A549 (cell line): ENCODE results near the gene DEF6.

Experiments used
- BHLHE40 ChIP-seq: IDR thresholded peaks from 2 replicates; pipeline ENCODE4 v1.6.1; 2012; ENCODE audit warnings: low read depth, low read length, inconsistent platforms
- CEBPB ChIP-seq, 2 experiments: fragments of >200 bp in 1 of 2; sonication (Bioruptor Twin) in 1 of 2; formaldehyde crosslinking in 1 of 2; IDR thresholded peaks; 2 replicates each; pipeline ENCODE4 v1.6.1; 2012 to 2016
- CTCF ChIP-seq: fragments of >200 bp; sonication (Bioruptor Twin); formaldehyde crosslinking; IDR thresholded peaks from 3 replicates; pipeline ENCODE4 v1.5.1; 2016
- HDAC2 ChIP-seq: fragments of 200-600 bp; sonication (generic); IDR thresholded peaks from 2 replicates; pipeline ENCODE4 v1.6.1; 2016
- HES2 ChIP-seq: fragments of >200 bp; sonication (Bioruptor Twin); formaldehyde crosslinking; IDR thresholded peaks from 2 replicates; pipeline ENCODE4 v1.6.1; 2016
- JUN ChIP-seq, 2 experiments: fragments of >200 bp; sonication (Bioruptor Twin); formaldehyde crosslinking; IDR thresholded peaks; 2 replicates in 1 of 2; 3 replicates in 1 of 2; pipeline ENCODE4 v1.6.1; 2016 to 2017
- MAFK ChIP-seq: fragments of 450-650 bp; IDR thresholded peaks from 2 replicates; pipeline ENCODE4 v1.6.1; 2014; ENCODE audit not compliant: partially characterized antibody
- POLR2A ChIP-seq: IDR thresholded peaks from 2 replicates; pipeline ENCODE4 v1.6.1; 2012; ENCODE audit warnings: mild to moderate bottlenecking, low read length
- RAD21 ChIP-seq, 2 experiments: fragments of >200 bp in 1 of 2; sonication (Bioruptor Twin) in 1 of 2; formaldehyde crosslinking in 1 of 2; IDR thresholded peaks in 1 of 2; conservative IDR thresholded peaks in 1 of 2; 2 replicates in 1 of 2; 3 replicates in 1 of 2; pipeline ENCODE4 v1.6.1; 2012 to 2018; ENCODE audit warnings: inconsistent platforms in 1 of 2
- RCOR1 ChIP-seq: fragments of 150-350 bp; IDR thresholded peaks from 2 replicates; pipeline ENCODE4 v1.6.1; 2014; ENCODE audit warnings: antibody characterized with exemption, low read length, low read depth
- REST ChIP-seq: fragments of 200-600 bp; sonication (generic); IDR thresholded peaks from 2 replicates; pipeline ENCODE4 v1.6.1; 2016; ENCODE audit warnings: antibody characterized with exemption, mild to moderate bottlenecking, moderate library complexity
- RFX5 ChIP-seq: fragments of 450-650 bp; IDR thresholded peaks from 2 replicates; pipeline ENCODE4 v1.7.1; 2014; ENCODE audit warnings: antibody characterized with exemption, mild to moderate bottlenecking, moderate library complexity
- ZFP36 ChIP-seq: fragments of 450-650 bp; IDR thresholded peaks from 2 replicates; pipeline ENCODE4 v1.6.1; 2014; ENCODE audit warnings: borderline replicate concordance; ENCODE audit not compliant: partially characterized antibody

- TF ChIP-seq HES2 (no peak), POLR2A (no peak), MAFK (no peak), RAD21 (conservative IDR thresholded peaks at IDR 0.05 in 1 of 2, IDR thresholded peaks at IDR 0.05 in 1 of 2) (no peak), RFX5 (no peak), RCOR1 (no peak), CEBPB (IDR thresholded peaks at IDR 0.05) (no peak), CTCF (no peak), ZFP36 (no peak), REST (no peak), JUN (IDR thresholded peaks at IDR 0.05) (no peak), BHLHE40 (no peak), HDAC2 (no peak)
Observed at GRCh38 chr6:35305117-35305516, 7.5 kb downstream of the DEF6 start.
